Peyer's patch (tissue), 4 donors: ENCODE results near the gene UBL7.

Experiments
- CTCF ChIP-seq, 6 experiments: fragments of 450-650 bp in 4 of 6; fragments of 200-600 bp in 2 of 6; sonication (generic) in 1 of 6; IDR thresholded peaks; one replicate each; pipeline ENCODE4 v1.5.1; 2017 to 2019; ENCODE audit warnings: antibody characterized with exemption in 6 of 6, mild to moderate bottlenecking in 3 of 6, moderate library complexity in 1 of 6
- POLR2A ChIP-seq, 2 donors: fragments of 450-650 bp; IDR thresholded peaks; one replicate each; pipeline ENCODE4 v1.5.1; 2017; ENCODE audit warnings: antibody characterized with exemption in 2 of 2, mild to moderate bottlenecking in 2 of 2, moderate library complexity in 2 of 2

- TF ChIP-seq CTCF (IDR thresholded peaks at IDR 0.05) (no peak), POLR2A (IDR thresholded peaks at IDR 0.05) (no peak)
Observed at GRCh38 chr15:74438206-74438605, 22.8 kb downstream of the UBL7 start.
